ENCODE measurements around the gene NOP10.

- TF ChIP-seq CTCF (IDR thresholded peaks at IDR 0.05; ENCODE audit: low read length) (no peak), EZH2 (IDR thresholded peaks at IDR 0.05; ENCODE audit: borderline replicate concordance, low read length) (no peak)
Observed at GRCh38 chr15:34336231-34336990, 6.5 kb downstream of the NOP10 start.
